ENCODE measurements around the gene KRTAP5-1.

Gene KRTAP5-1

DNA sequence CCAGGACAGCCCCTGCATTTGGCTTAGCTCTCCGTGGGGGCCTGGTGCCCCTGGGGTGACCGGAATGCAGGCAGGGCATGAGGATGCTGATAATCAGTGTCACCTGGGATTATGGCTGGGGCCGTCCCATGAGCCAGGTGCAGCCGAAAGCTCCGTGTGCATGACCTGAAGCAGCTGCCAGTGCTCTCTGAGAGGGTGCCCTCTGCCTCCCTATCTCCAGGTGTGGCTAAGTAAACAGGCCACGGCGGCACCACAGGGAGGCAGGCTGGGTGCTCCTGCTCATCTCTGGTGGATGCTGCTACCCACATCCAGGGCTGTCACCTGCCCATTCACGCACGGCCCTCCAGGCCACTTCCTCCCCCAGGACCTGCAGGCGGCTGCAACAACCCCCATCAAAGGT, 42.8 kb downstream of the KRTAP5-1 start:
- DNase-seq (ENCODE audit: low read depth): no peak

- DNase-seq (ENCODE audit: low read depth): no peak
Observed at GRCh38 chr11:1541474-1542204, 43.4 kb downstream of the KRTAP5-1 start.

DNA sequence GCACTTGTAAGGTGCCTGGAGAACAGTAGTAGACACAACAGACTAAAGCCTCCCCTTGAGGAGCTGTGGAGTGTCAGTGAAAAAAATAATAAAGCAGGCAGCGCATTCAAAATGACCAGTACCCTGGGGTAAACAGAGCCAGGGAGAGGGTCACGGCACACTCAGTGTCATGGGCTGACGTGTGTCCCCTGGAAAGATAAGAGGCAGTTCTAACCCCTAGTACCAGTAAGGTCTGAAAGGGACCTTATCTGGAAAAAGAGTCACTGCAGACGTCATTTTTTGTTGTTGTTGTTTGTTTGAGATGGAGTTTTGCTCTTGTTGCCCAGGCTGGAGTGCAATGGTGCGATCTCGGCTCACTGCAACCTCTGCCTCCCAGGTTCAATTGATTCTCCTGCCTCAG, 45.0 kb downstream of the KRTAP5-1 start:
- DNase-seq (ENCODE audit: low read depth): no peak

DNA sequence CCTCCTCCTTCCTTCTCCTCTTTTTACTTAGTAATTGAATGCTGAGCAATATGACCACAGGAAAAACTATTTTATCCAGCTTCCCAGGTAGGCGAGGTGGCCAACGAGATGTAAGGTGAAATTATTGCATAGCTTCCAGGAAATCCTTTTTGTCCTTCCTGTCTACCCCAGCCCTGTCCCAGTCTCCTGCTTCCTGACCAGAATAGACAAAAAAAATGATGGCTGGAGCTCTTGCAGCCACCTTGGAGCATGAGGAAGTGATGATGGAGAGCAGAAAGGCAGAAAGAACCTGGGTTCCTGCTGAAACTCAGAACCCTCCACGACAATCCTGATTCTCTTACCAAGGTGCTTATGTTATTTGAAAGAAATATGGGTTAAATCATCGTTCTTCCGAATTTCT, 46.9 kb downstream of the KRTAP5-1 start:
- DNase-seq (ENCODE audit: low read depth): no peak

- no peak for DNase-seq (ENCODE audit: low read depth)
Observed at GRCh38 chr11:1536065-1536843, 48.8 kb downstream of the KRTAP5-1 start.

- no peak for DNase-seq (ENCODE audit: low read depth)
Observed at GRCh38 chr11:1534682-1535081, 50.4 kb downstream of the KRTAP5-1 start.
